Keratinocyte (primary cell): ENCODE results near the gene SPNS1. TPM values are rescaled to one million over a fixed set of nuclear protein-coding genes. Genes with fewer than 3 reads are reported as not detected.

Source experiments
- DNase-seq: peaks from one replicate; pipeline ENCODE4 v3.0.0-alpha.2; 2011; ENCODE audit warnings: low read depth, missing footprints, low spot score
- FAIRE-seq: peaks from 2 replicates; lab custom pipeline; 2011; peaks lifted over from hg19 to GRCh38; lab: Jason Lieb, UNC
- H2AFZ ChIP-seq: 2 replicates; pipeline ENCODE4 v1.6.0; 2012; ENCODE audit warnings: low read length, control low read depth, inconsistent platforms; ENCODE audit not compliant: control insufficient read depth
- H3K27ac ChIP-seq: 2 replicates; pipeline ENCODE4 v1.5.1; 2011; ENCODE audit warnings: low read length; ENCODE audit not compliant: control insufficient read depth, insufficient read depth
- H3K27me3 ChIP-seq: 3 replicates; pipeline ENCODE4 v1.6.0; 2011; ENCODE audit warnings: low read length; ENCODE audit not compliant: control insufficient read depth, insufficient read depth; ENCODE audit errors: extremely low read depth
- H3K36me3 ChIP-seq, 2 experiments: 2 replicates in 1 of 2; 3 replicates in 1 of 2; pipeline ENCODE4 v1.5.1; 2011; ENCODE audit warnings: low read length in 2 of 2, mild to moderate bottlenecking in 1 of 2; ENCODE audit not compliant: control insufficient read depth in 2 of 2, insufficient read depth in 2 of 2; ENCODE audit errors: extremely low read depth in 1 of 2
- H3K4me1 ChIP-seq: 3 replicates; pipeline ENCODE4 v1.5.1; 2011; ENCODE audit warnings: low read length; ENCODE audit not compliant: control insufficient read depth, insufficient read depth; ENCODE audit errors: extremely low read depth
- H3K4me2 ChIP-seq: 3 replicates; pipeline ENCODE4 v1.6.0; 2011; ENCODE audit warnings: low read depth, low read length; ENCODE audit not compliant: control insufficient read depth, insufficient read depth; ENCODE audit errors: extremely low read depth
- H3K4me3 ChIP-seq, 3 experiments: fragments of 200-600 bp in 1 of 3; sonication (generic) in 1 of 3; 2 replicates in 2 of 3; 3 replicates in 1 of 3; pipeline ENCODE4 v1.5.1; 2011 to 2016; ENCODE audit warnings: low read length in 3 of 3, mild to moderate bottlenecking in 3 of 3, control low read depth in 2 of 3, inconsistent platforms in 1 of 3, low read depth in 1 of 3, mixed read lengths in 1 of 3, mixed run types in 1 of 3, moderate library complexity in 1 of 3; ENCODE audit not compliant: control insufficient read depth in 2 of 3, insufficient read depth in 2 of 3; ENCODE audit errors: extremely low read depth in 1 of 3
- H3K79me2 ChIP-seq: 2 replicates; pipeline ENCODE4 v1.6.0; 2012; ENCODE audit warnings: low read length; ENCODE audit not compliant: control insufficient read depth, insufficient read depth
- H3K9ac ChIP-seq: 3 replicates; pipeline ENCODE4 v1.6.0; 2011; ENCODE audit warnings: low read length; ENCODE audit not compliant: control insufficient read depth, insufficient read depth; ENCODE audit errors: extremely low read depth
- H3K9me1 ChIP-seq: 3 replicates; pipeline ENCODE4 v1.6.0; 2011; ENCODE audit warnings: low read length; ENCODE audit not compliant: control insufficient read depth, insufficient read depth; ENCODE audit errors: extremely low read depth
- H3K9me3 ChIP-seq: 2 replicates; pipeline ENCODE4 v1.5.1; 2012; ENCODE audit warnings: low read depth, low read length; ENCODE audit not compliant: control insufficient read depth
- H4K20me1 ChIP-seq: 3 replicates; pipeline ENCODE4 v1.6.0; 2011; ENCODE audit warnings: low read length; ENCODE audit not compliant: control insufficient read depth, insufficient read depth; ENCODE audit errors: extremely low read depth
- EZH2 ChIP-seq: IDR thresholded peaks from one replicate; pipeline ENCODE4 v1.6.1; 2012; ENCODE audit warnings: inconsistent platforms, mild to moderate bottlenecking, low read length, moderate library complexity
- dilution Hi-C: fragments of 300-500 bp; cut with MboI; formaldehyde crosslinking; loops from one replicate; pipeline ENCODE4 v1.7.0; 2020; ENCODE audit warnings: low sequenced_read_pairs; ENCODE audit not compliant: extremely low pct_ligation_motif_present
- polyA plus RNA-seq, 5 experiments: library from polyadenylated mRNA; depleted of rRNA in 3 of 5; stranded (reverse) in 3 of 5; stranded (forward) in 1 of 5; unstranded in 1 of 5; fragments of >200 nt; gene quantifications; 1 replicate in 1 of 5; 2 replicates in 3 of 5; 3 replicates in 1 of 5; pipeline versions ENCODE4 v1.2.1 to v1.2.3, GENCODE V29; 2011 to 2012; ENCODE audit warnings: missing spikeins in 2 of 5, low read depth in 1 of 5, low replicate concordance in 1 of 5
- TF ChIP-seq, protein P1 (sequence below), 3 experiments: IDR thresholded peaks in 1 of 3; conservative IDR thresholded peaks in 1 of 3; optimal IDR thresholded peaks in 1 of 3; 2 replicates in 2 of 3; 3 replicates in 1 of 3; pipeline versions ENCODE3 to v1.5.1; 2011; ENCODE audit warnings: low read length in 3 of 3, mild to moderate bottlenecking in 3 of 3, moderate library complexity in 2 of 3, control low read depth in 1 of 3, inconsistent platforms in 1 of 3; ENCODE audit not compliant: insufficient read depth in 2 of 3; ENCODE audit errors: extremely low read depth in 1 of 3

SPNS1 gene
- polyA plus RNA-seq, 1 donor (not counting 4 experiments of a cell fraction or from before 2014, with no cell fraction given), result 16.3 TPM

DNA sequence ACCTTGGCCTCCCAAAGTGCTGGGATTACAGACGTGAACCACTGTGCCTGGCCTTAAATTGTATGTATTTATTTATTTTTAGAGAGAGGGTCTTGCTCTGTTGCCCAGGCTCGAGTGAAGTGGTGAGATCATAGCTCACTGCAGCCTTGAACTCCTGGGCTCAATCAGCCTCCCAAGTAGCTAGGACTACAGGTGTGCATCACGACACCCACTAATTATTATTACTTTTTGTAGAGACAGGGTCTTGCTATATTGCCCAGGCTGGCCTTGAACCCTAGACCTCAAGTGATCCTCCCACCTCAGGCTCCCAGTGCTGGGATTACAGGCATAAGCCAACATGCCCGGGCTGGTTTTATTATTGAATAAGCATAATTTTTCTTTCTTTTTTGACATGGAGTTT, 27.9 kb upstream of the SPNS1 start:
- dilution Hi-C loops, result no loop called here
- no peak for FAIRE-seq

DNA sequence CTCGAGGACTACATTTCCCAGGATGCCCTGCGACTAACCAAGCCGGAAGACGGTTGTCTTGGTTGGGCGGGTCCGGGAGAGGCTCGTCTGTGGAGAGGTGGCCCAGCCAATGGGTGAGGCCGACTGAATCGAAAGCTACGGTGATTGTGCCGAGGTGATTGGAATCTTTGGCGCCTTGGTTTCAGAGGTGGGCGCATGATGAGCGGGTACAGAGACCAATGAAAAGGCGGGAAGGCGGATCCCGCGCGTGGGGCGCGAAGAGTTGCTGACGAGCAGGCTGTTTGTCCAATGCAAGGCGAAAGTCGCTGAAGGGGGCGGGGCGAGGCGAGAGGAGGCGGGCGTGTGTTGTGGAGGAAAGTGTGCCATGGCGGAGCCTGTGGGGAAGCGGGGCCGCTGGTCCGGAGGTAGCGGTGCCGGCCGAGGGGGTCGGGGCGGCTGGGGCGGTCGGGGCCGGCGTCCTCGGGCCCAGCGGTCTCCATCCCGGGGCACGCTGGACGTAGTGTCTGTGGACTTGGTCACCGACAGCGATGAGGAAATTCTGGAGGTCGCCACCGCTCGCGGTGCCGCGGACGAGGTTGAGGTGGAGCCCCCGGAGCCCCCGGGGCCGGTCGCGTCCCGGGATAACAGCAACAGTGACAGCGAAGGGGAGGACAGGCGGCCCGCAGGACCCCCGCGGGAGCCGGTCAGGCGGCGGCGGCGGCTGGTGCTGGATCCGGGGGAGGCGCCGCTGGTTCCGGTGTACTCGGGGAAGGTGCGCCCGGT, 23.7 kb upstream of the SPNS1 start, which contains the start of gene NFATC2IP:
NFATC2IP (plus strand) TSS at position 290 of the 762 bp plus-strand sequence; CDS start at position 365, 75 bp downstream.
- H3K79me2 ChIP-seq, result peaks cover 26% of the 10 kb centered on the region
- no peaks in the 10 kb centered on the region for H3K27me3 ChIP-seq
- no peaks in the 10 kb centered on the region for H3K9me3 ChIP-seq
- peak within 1 kb of the TSS; percentile 74 for H2AFZ ChIP-seq
- no peaks in the 10 kb centered on the region for H3K9me1 ChIP-seq
- H3K4me3 ChIP-seq, result peak within 1 kb of the TSS; percentile 86 to 91 (median 91)
- no peaks in the 10 kb centered on the region for H4K20me1 ChIP-seq
- peak; percentile 98 for DNase-seq
- TF ChIP-seq, protein P1, sequence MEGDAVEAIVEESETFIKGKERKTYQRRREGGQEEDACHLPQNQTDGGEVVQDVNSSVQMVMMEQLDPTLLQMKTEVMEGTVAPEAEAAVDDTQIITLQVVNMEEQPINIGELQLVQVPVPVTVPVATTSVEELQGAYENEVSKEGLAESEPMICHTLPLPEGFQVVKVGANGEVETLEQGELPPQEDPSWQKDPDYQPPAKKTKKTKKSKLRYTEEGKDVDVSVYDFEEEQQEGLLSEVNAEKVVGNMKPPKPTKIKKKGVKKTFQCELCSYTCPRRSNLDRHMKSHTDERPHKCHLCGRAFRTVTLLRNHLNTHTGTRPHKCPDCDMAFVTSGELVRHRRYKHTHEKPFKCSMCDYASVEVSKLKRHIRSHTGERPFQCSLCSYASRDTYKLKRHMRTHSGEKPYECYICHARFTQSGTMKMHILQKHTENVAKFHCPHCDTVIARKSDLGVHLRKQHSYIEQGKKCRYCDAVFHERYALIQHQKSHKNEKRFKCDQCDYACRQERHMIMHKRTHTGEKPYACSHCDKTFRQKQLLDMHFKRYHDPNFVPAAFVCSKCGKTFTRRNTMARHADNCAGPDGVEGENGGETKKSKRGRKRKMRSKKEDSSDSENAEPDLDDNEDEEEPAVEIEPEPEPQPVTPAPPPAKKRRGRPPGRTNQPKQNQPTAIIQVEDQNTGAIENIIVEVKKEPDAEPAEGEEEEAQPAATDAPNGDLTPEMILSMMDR (optimal IDR thresholded peaks at IDR 0.05 in 1 of 3, IDR thresholded peaks at IDR 0.05 in 1 of 3, conservative IDR thresholded peaks at IDR 0.05 in 1 of 3; ENCODE audit: extremely low read depth in 1 of 3, insufficient read depth in 2 of 3, low read length in 3 of 3), result no peak
- TF ChIP-seq EZH2, result no peak
- H3K9ac ChIP-seq, result peak within 1 kb of the TSS; percentile 86
- peaks cover 14 to 16% of the 10 kb centered on the region in 2 experiments for H3K36me3 ChIP-seq
- peak; percentile 60 for FAIRE-seq
- peaks cover 10% of the 10 kb centered on the region for H3K4me1 ChIP-seq
- H3K4me2 ChIP-seq, result peak within 1 kb of the TSS; percentile 95
- dilution Hi-C loops, result no loop called here
- H3K27ac ChIP-seq, result peak within 1 kb of the TSS; percentile 70

More for the DNA sequence above, 27.9 kb upstream of the SPNS1 start:
- TF ChIP-seq EZH2, result no peak
- TF ChIP-seq, protein P1 (optimal IDR thresholded peaks at IDR 0.05 in 1 of 3, IDR thresholded peaks at IDR 0.05 in 1 of 3, conservative IDR thresholded peaks at IDR 0.05 in 1 of 3; ENCODE audit: extremely low read depth in 1 of 3, insufficient read depth in 2 of 3, low read length in 3 of 3), result no peak
- peaks cover 5% of the 10 kb centered on the region for H3K79me2 ChIP-seq
- H4K20me1 ChIP-seq, result no peaks in the 10 kb centered on the region
- H3K27ac ChIP-seq, result no peak overlapping the region
- no peaks in the 10 kb centered on the region for H3K36me3 ChIP-seq
- no peak overlapping the region for H3K4me3 ChIP-seq
- no peaks in the 10 kb centered on the region for H3K9me1 ChIP-seq
- H3K9me3 ChIP-seq, result no peaks in the 10 kb centered on the region
- H3K27me3 ChIP-seq, result no peaks in the 10 kb centered on the region
- no peak overlapping the region for H2AFZ ChIP-seq
- peaks cover 10% of the 10 kb centered on the region for H3K4me1 ChIP-seq
- H3K4me2 ChIP-seq, result no peak overlapping the region
- no peak for DNase-seq
- no peak overlapping the region for H3K9ac ChIP-seq
